ENCODE data around the gene SDK1.

DNA sequence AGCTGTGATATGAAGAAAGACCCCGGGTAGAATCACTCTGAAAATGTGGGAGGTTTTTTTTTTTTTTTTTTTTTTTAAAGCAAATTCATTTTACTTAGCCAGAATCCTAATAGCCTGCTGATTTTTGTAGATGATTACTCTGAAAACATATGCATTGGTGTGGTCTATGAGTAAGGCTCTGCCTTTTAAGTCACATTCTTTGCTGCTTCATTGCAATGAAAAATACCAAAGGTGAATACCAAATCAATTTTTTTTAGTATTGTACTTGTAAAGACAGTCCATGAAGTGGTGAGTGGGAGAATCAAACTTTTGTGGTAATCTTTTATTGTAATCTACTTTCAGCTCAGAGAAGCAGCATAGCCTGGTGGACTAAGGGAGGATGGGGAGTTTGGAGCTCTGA is 130.3 kb downstream of the SDK1 start:
- TF ChIP-seq, protein P1, sequence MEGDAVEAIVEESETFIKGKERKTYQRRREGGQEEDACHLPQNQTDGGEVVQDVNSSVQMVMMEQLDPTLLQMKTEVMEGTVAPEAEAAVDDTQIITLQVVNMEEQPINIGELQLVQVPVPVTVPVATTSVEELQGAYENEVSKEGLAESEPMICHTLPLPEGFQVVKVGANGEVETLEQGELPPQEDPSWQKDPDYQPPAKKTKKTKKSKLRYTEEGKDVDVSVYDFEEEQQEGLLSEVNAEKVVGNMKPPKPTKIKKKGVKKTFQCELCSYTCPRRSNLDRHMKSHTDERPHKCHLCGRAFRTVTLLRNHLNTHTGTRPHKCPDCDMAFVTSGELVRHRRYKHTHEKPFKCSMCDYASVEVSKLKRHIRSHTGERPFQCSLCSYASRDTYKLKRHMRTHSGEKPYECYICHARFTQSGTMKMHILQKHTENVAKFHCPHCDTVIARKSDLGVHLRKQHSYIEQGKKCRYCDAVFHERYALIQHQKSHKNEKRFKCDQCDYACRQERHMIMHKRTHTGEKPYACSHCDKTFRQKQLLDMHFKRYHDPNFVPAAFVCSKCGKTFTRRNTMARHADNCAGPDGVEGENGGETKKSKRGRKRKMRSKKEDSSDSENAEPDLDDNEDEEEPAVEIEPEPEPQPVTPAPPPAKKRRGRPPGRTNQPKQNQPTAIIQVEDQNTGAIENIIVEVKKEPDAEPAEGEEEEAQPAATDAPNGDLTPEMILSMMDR (IDR thresholded peaks at IDR 0.05): no peak
- no peak for TF ChIP-seq POLR2A (IDR thresholded peaks at IDR 0.05)
